Measurements from ENCODE around the gene HSPD1.

DNA sequence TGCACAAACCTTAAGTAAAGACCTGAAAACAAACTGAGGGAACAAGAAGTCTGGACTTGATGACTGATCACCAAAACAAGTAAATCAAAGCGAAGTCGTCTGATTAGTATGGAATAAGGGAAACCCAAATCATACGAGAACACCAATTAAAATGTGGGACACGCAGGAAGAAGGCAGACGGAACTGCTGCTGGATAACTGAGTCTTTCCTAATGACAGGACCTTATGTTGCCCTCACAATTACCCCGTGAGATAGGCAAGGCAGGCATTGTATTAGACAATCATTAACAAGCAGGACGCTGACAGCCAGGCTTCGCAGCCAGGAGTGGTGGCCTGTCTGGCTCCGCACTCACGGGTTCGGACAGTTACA is 46.9 kb downstream of the HSPD1 start:
- TF ChIP-seq CTCF (IDR thresholded peaks at IDR 0.05; ENCODE audit: poor library complexity), result no peak
- no peak for TF ChIP-seq EZH2 (IDR thresholded peaks at IDR 0.05; ENCODE audit: borderline replicate concordance)
